ENCODE measurements around the gene CHCHD6.
"Not testable (repeated sequence)": the region's sequence is repeated elsewhere in the genome, so short reads cannot be mapped to it uniquely, and the experiment has no call there.

The CHCHD6 gene

DNA sequence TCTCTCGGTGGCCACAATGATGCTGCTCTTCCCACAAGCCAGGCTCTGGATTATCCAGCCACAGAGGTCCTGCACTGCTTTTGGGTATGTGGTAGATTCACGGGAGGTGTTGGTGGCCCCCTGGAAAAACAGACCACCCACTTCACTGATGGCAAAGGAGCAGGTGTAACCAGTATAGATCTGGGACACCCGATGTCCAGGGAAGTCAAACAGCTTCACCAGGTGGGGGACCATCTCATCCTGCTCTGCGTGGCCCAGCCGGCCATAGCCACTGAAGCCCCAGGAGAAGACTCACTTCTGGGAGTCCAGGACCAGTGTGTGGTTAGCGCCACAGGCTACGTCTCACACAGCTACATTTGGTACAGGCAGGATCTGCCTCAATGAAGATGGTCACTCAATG is 62.6 kb downstream of the CHCHD6 start:
- no peak for DNase-seq (ENCODE audit: low read depth, low spot score)

DNA sequence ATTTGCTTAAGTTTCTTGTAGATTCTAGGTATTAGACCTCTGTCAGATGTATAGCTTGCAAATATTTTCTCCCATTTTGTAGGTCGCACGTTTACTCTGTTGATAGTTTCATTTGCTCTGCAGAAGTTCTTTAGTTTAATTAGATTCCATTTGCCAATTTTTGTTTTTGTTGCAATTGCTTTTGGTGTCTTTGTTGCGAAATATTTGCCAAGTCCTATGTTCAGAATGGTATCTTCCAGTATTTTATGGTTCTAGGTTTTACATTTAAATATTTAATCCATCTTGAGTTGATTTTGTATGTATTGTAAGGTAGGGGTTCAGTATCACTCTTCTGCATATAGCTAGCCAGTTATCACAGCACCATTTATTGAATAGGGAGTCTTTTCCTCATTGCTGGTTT is 64.9 kb downstream of the CHCHD6 start:
- no peak for DNase-seq (ENCODE audit: low read depth, low spot score)

DNA sequence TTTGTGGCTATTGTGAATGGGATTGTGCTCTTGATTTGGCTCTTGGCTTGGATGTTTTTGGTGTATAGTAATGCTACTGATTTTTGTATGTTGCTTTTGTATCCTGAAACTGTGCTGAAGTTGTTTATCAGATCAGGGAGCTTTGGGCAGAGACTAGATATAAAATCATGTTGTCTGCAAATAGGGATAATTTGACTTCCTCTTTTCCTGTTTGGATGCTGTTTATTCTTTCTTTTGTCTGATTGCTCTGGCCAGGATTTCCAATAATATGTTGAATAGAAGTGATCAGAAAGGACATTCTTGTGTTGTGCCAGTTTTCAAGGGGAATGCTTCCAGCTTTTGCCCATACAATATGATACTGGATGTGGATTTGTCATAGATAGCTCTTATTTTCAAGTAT is 66.1 kb downstream of the CHCHD6 start:
- DNase-seq (ENCODE audit: low read depth, low spot score): no peak

DNA sequence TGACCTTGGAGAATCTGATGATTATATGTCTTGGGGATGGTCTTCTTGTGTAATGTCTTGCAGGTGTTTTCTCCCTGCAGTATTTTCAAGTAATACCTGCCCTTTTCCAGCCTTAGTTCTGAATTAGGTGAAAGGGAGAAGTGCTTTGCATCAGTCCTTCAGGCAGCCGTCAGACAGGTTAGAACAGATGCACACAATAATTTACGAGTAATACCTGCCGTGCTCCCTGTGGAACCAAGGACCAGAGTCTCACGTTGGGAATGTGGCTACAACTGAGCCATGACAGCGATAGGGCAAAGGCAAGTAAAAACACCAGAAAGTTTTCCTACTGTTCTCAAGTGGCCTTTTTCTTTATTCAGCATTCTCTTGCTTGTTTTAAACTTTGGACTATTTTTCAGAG is 69.1 kb downstream of the CHCHD6 start:
- no peak for DNase-seq (ENCODE audit: low read depth, low spot score)

DNA sequence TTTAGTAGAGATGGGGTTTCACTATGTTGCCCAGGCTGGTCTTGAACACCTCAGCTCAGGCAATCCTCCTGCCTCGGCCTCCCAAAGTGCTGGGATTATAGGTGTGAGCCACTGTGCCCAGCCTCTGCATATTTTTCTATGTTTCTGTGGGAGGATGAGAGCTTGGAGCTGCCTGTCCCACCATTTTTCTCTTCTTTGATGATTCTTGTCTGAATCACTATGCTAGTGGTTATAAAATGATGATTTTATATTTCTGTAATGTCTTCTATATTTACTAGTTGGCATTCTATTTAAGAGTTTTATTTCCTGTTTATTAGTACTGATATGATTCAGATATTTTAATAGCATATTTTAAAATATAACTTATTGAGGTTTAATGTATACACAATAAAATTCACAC is 69.7 kb downstream of the CHCHD6 start:
- DNase-seq (ENCODE audit: low read depth, low spot score): no peak

DNA sequence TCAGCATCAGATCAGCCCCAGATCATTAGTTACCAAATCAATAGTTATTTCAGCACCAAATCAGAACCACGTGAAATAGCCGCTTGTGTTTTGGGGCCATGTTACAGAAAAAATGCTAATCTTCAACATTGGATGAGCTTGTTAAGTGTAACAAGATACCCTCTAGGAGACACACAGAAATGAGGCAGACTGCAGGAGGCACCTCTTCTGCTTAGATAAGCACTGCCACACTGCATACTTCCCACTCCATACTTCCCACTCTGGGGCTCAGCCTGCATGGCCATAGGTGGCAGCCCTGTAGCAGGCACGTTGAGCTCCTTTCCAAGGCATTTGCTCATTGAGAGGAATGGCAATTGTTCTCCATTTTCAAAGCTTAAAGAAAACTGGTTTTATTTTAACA is 73.3 kb downstream of the CHCHD6 start:
- no peak for DNase-seq (ENCODE audit: low read depth, low spot score)

DNA sequence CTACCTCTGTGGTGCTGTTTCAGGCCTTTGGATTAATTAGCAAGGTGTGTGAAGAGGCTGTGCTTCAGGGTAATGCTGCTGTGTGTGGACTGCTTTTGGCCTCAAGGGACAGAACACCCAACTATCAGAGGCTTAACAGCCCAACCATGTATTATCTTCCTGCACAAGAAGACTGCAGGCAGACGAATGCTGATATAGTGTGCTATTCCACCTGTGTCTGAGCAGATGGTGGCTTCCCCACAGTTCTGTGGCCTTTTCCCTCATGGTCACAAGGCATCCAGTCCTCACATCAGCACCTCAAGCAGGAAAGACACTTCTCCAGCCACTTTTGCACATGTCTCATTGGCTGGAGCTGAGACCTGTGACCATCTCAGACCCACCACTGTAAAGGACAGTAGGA is 76.6 kb downstream of the CHCHD6 start:
- no peak for DNase-seq (ENCODE audit: low read depth, low spot score)

DNA sequence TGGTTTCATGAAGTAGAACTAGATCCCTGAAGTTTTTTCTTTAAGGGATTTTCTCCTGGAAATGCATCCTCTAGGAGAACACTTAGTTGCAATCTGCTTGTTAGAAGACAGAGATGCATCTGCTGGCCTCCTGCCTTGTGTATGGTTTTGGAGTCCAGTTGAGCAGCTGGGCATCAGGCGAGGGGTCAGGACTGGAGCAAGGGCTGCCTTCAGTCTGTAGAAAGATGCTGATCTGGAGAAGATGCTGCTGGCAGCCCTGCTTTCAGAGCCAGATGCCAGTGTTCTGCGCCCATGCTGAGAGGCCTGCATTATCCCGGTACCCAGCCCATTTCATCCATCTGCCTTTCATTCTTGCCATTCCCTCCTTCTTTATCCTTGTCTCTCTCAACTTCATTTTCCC is 77.4 kb downstream of the CHCHD6 start:
- DNase-seq (ENCODE audit: low read depth, low spot score): no peak

DNA sequence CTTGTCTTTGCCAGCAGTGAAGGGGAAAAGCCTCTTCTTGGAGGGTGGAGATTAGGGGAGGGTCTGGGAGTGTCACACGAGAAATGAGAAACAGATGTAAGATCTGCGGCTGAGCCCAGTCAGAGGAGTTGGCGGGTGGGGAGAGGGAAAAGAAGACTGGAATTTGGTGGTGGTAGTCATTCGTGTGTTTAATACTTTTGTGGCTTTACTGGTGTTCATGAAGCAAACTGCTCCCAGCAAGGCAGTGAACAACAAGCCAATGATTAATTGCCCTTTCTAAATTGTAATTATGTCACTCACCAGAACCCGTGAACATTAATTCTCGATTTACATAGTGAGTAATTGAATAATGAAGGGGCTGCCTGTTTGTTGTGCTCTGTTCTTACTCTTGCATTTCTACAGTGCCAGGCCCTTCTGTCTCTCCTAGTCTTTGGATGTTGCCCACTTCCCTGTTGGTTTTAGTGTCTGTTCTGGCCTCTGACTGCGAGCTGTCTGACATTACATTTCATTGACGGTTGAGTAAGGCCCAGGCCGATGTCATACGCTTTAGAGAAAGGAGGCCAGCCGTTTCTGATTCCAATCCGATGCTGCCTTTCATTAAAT is 78.0 kb downstream of the CHCHD6 start:
- DNase-seq (ENCODE audit: low read depth, low spot score): peak; percentile 91

DNA sequence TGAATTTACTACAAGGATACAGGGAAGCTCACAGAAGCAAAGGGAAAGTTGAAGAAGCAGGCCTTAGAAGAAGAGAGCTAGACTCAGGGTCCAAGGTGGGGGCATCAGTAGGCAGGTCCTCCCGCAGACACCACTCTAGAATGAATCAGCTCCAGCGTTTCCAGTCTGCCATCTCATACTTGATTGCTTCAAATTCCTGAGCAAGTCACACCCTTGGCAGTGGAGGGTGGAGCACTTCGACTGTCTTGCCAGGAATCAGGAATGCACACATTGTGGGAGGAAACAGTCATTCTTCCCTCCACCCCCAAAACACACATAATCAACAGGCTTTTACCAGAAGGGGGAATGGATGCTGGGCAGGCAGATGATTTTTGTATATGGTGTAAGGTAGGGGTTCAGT is 78.5 kb downstream of the CHCHD6 start:
- DNase-seq (ENCODE audit: low read depth, low spot score): peak; percentile 92

DNA sequence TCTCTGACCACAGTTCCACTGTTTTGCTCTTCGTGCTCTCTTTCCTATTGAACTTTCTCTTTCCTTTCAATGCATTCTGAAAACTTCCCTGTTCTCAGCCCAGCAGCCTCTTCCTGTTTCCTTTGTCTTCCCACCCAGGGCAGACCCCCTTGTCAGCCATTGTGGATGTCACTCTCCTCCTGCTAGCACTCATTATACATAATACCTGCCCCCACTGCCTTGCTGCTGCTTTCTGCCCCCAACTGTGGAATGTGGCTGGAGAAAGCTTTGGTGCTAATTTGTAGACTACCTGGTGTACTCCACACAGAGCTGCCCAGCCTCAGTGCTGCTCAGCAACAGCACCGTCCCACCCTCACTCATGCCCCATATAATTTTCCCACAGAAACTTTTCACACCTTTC is 80.2 kb downstream of the CHCHD6 start:
- no peak for DNase-seq (ENCODE audit: low read depth, low spot score)

DNA sequence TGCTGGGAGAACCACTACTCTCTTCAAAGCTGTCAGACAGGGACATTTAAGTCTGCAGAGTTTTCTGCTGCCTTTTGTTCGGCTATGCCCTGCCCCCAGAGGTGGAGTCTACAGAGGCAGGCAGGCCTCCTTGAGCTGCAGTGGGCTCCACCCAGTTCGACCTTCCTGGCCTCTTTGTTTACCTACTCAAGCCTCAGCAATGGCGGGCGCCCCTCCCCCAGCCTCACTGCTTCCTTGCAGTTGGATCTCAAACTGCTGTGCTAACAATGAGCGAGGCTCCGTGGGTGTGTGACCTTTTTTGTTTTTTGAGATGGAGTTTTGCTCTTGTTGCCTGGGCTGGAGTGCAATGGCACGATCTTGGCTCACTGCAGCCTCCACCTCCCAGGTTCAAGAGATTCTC is 87.3 kb downstream of the CHCHD6 start:
- DNase-seq (ENCODE audit: low read depth, low spot score): not testable (repeated sequence)

DNA sequence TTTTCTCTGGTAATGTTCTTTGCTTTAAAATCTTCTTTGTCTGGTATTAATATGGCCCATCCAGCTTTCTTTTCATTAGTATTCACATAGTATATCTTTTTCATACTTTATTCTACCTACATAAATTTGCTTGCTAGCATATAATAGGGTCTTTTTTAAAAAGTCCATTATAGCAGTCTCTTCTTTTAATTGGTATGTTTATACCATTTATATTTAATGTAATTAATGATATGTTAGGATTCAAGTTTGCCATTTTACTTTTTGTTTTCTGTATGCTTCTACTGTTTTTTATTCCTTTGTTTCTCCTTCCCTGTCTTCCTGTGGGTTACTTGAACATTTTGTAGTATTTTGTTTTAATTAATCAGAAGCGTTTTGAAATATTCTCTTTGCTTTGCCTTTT is 89.0 kb downstream of the CHCHD6 start:
- no peak for DNase-seq (ENCODE audit: low read depth, low spot score)

DNA sequence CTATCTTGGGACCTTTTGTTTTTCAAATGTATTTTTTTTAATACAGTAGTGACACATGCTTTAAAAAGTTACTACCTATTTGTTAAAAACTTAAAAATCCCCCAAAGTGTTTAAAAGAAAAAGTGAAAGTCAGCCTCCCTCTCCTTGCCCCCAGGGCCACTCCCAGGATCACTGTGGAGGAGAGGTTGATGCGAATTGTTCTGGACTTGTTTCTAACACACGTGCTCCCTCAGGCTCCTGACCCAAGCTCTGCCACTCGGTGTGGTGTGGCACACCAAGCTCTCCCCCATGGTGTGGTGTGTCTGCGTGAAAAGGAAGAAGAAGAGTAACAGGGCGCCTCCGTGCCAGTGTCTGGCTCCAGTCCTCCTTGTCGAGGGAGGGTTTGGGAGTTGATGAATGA is 93.5 kb downstream of the CHCHD6 start:
- no peak for DNase-seq (ENCODE audit: low read depth, low spot score)

DNA sequence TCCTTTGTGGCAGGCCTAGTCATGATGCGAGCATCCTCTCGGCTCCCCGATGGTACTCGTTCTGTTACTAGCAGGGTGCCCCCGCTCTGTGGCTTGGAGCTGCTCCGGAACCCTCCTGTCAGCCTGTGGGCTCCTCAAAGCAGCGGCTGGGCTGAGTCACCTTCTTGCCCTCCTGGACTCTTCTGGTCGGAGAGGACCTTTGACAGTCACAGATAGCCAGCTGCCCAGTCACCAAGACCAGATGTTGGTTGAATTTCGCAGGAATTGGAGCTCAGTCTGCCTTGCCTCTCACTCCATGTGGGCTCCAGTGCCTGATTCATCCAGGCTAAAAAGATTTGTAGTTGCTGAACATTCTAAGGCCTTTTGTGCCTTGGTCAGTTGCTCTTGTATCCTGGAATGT is 94.5 kb downstream of the CHCHD6 start:
- DNase-seq (ENCODE audit: low read depth, low spot score): peak; percentile 14

DNA sequence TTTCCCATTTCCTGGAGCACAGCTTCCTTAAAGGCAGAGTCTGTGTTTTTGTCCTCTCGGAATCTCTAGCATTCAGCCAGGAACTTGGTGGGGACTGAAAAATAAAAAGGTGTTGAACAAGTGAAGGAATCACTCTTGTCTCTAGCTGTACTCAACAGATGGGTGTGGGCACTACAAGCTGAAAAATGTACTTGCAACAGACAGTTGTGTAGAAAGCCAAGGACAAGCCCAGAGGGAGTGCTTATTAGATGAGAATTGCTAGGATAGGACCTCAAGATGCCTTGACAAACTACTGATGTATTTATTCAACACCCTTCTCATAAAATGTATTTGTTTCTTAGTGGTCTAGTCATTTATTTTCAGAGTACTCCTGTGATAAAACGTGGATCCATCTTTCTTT is 95.1 kb downstream of the CHCHD6 start:
- no peak for DNase-seq (ENCODE audit: low read depth, low spot score)

DNA sequence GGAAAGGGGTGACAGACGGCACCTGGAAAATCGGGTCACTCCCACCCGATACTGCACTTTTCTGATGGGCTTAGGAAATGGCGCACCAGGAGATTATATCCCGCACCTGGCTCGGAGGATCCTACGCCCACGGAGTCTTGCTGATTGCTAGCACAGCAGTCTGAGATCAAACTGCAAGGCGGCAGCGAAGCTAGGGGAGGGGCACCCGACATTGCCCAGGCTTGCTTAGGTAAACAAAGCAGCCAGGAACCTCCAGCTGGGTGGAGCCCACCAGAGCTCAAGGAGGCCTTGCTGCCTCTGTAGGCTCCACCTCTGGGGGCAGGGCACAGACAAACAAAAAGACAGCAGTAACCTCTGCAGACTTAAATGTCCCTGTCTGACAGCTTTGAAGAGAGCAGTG is 97.3 kb downstream of the CHCHD6 start:
- not testable (repeated sequence) for DNase-seq (ENCODE audit: low read depth, low spot score)

DNA sequence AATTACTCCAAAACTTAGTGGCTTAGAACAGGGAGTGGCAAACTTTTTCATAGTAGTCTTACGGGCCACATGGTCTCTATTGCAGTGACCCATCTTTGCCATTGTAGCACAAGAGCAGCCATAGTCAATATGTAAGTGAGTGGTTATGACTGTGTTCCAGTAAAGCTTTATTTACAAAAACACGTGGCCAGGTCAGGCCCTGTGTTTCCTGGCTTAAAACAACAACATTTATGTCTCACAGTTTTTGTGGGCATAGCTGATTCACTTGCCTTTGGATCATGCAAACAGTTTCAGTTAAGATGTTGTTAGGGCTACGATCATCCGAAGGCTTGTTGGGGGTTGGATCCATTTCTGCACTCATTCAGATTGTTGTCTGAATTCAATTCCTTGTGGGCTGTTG is 103.8 kb downstream of the CHCHD6 start:
- peak; percentile 22 for DNase-seq (ENCODE audit: low read depth, low spot score)

DNA sequence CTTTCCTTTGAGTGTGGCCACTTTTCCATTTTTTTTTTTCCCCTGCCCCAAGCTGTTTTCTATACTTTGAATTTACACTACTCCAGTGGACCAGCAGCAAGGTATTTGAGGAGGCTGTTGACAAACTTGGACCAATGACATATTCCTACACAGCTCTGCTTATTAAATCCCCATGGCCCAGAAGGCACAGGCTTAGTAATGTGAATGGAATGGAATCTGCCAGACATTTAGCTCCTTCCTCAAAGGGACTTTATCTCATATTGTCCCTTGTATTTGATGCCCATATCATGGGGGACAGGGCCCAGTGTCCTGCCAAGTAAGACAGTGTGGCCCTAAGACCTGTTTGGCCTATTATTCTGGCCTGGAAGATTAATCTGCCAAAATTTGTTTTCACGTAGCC is 107.5 kb downstream of the CHCHD6 start:
- peak; percentile 61 for DNase-seq (ENCODE audit: low read depth, low spot score)

DNA sequence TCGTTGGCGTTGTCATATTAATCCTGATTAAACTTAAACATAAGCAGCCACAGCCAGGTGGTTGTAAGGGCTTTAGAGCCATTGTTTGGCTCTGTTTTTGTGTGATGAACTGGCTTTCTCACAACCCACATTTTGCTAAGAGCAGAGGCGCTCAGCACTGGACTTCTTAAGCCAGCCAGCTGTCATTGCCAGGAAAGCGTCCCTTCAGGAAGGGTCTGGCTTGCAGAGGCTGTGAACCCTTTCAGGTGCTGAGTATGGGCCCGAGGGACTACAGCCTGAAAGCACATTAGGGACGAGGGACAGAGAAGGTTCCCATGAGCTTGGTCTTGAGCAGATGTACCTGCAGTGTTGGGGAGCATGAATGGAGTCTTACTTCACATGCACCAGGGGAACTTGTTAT is 112.3 kb downstream of the CHCHD6 start:
- DNase-seq (ENCODE audit: low read depth, low spot score): no peak

DNA sequence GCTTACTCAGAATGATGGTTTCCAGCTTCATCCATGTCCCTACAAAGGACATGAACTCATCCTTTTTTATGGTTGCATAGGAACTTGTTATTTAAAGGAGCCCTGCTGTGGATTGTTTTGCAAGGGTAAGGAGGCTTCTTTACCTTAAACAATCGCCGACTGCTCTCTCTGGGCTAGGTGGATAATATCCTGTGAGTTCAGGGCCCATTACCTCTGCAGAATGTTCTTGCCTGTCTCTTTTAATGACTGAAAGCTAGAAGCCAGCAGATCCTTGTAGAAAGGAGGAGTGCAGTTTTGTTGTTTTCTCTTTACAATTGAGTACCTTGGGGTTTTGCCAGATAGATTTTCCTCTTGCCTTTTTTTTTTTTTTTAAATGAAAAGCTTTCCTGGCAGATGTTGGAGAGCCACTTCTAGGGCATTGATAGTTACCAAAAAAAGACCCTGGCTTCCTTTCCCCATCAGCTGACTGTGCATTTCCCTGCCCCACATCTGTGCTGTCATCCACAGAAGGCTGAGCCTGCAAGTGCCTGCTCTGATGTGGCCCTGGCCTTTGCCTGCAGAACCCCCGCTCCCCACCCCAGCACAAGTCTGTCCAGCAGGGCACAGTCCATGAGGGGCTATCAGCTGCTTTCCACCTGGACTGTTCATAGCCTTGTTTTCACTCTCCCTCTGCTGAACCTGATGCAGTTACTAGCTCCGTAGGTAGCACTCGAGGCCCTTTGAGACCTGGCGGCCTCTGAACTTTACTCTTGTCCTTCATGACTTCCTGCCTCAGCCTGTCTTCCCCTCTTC is 113.1 kb downstream of the CHCHD6 start:
- DNase-seq (ENCODE audit: low read depth, low spot score): no peak

DNA sequence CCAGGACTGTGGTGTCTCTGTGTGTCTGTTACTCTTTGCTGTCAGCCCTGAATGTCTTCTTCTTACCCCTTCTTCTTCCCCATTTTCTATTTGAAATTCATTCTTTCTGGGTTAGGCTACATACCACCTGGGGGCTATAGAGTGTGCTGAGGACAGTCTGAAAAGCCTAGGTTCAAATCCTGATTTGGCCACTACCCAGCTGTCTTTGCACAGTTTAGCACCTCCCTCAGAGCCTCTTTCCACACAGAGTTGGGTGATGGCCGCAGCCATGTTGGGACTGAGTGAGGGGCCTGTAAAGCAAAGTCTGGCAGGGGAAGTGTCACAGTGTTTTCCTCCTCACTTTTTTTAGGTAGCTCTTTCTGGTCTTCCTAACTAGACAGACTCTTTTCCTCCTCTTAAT is 113.7 kb downstream of the CHCHD6 start:
- DNase-seq (ENCODE audit: low read depth, low spot score): no peak

DNA sequence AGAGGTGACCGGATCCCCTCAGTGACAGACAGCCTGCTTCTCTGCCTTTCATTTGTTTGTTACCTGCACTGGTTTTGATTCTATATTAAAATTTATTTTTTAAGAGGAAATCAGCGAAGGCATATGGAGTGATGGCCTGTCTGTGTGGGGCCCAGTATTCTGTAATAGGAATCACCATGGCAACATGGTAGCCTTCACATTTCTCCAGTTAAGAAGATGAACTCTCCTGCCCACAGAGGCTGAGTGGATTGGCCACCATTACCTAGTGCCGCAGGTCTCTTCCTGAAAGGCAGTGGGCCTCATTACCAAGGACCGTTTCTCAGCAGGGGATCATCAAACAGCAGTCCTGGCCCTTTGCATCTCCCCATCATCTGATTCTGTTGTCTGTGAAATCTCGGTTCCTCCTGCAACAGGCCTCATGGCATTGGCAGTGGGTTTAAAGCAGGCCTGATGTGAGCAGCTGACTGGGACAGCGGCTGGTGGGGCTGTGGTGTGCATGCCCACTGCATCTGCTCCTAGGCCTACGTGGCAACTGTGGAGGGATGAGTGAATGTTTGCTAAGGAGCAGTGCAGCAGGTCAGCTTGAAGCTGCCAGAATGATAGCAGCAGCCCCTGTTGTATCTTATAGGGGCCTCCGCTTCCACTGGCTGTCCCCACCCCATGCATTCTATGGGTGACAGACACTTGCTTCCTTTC is 114.5 kb downstream of the CHCHD6 start:
- DNase-seq (ENCODE audit: low read depth, low spot score): no peak
